IMR-90 (cell line): ENCODE data around the gene IRF2BP2.

Experiments
- CEBPB ChIP-seq: IDR thresholded peaks from 2 replicates; pipeline ENCODE4 v1.6.1; 2012; ENCODE audit warnings: low read depth, low read length, improper control_type of control experiment
- POLR2A ChIP-seq: IDR thresholded peaks from 2 replicates; pipeline ENCODE4 v1.6.1; 2012; ENCODE audit warnings: mild to moderate bottlenecking, low read depth, low read length
- TF ChIP-seq, protein P1 (sequence below): conservative IDR thresholded peaks from 2 replicates; pipeline ENCODE4 v1.5.1; 2012; ENCODE audit warnings: mild to moderate bottlenecking, low read depth, low read length, improper control_type of control experiment

GRCh38 chr1:234584420-234584805 lies 25.6 kb downstream of the IRF2BP2 start:
- TF ChIP-seq, protein P1, sequence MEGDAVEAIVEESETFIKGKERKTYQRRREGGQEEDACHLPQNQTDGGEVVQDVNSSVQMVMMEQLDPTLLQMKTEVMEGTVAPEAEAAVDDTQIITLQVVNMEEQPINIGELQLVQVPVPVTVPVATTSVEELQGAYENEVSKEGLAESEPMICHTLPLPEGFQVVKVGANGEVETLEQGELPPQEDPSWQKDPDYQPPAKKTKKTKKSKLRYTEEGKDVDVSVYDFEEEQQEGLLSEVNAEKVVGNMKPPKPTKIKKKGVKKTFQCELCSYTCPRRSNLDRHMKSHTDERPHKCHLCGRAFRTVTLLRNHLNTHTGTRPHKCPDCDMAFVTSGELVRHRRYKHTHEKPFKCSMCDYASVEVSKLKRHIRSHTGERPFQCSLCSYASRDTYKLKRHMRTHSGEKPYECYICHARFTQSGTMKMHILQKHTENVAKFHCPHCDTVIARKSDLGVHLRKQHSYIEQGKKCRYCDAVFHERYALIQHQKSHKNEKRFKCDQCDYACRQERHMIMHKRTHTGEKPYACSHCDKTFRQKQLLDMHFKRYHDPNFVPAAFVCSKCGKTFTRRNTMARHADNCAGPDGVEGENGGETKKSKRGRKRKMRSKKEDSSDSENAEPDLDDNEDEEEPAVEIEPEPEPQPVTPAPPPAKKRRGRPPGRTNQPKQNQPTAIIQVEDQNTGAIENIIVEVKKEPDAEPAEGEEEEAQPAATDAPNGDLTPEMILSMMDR = no peak
- no peak for TF ChIP-seq CEBPB
- no peak for TF ChIP-seq POLR2A
